A549 treated with dexamethasone at 1 μM for 4 hours (cell line): ENCODE measurements around the gene EEF2K. TPM values are rescaled to one million over a fixed set of nuclear protein-coding genes. Genes with fewer than 3 reads are reported as not detected.

ENCODE experiments used
- total RNA-seq: library from RNA; stranded (reverse); fragments of 200-300 nt; extraction: Qiagen RNA extraction; gene quantifications from 5 replicates; pipeline ENCODE4 v1.2.3, GENCODE V29; 2022

Gene EEF2K
- total RNA-seq = 11.9 to 22.7 TPM (median 21.9 TPM) in 5 replicates

GRCh38 chr16:22206013-22206841 lies at the start of gene EEF2K:
TSS of gene EEF2K (plus strand) at chr16:22206278. CDS start at chr16:22225730, 19,452 bp downstream.

GRCh38 chr16:22161999-22162655 lies 44.0 kb upstream of the EEF2K start, which contains the start of gene SDR42E2:
TSS of gene SDR42E2 (plus strand) at chr16:22162506. CDS start at chr16:22165583, 3,077 bp downstream.

GRCh38 chr16:22297114-22297870 lies 91.2 kb downstream of the EEF2K start, which contains the start of gene POLR3E:
TSS of gene POLR3E (plus strand) at chr16:22297409. CDS start at chr16:22302969, 5,560 bp downstream.

Other genes with a start within 250 kb of the EEF2K start
- gene PDZD9, start 205.2 kb upstream of the EEF2K start, total RNA-seq = not detected in 5 replicates
- gene MOSMO, start 198.2 kb upstream of the EEF2K start, total RNA-seq = 9.8 to 16.3 TPM (median 13.1 TPM) in 5 replicates
- 0.04 TPM in 2 of 5 replicates, not detected in the others for gene VWA3A, start 113.7 kb upstream of the EEF2K start, total RNA-seq
- not detected in 5 replicates for gene SDR42E2, start 43.8 kb upstream of the EEF2K start, total RNA-seq
- 26.9 to 40.6 TPM (median 38.3 TPM) in 5 replicates for gene POLR3E, start 91.1 kb downstream of the EEF2K start, total RNA-seq
- gene CDR2, start 168.3 kb downstream of the EEF2K start, total RNA-seq = 32.9 to 40.9 TPM (median 39.3 TPM) in 5 replicates